AG10803 (cell line): ENCODE measurements around the gene IL17REL.

Source experiments
- DNase-seq: peaks from one replicate; pipeline ENCODE4 v3.0.0; 2010; ENCODE audit warnings: low read depth
- H3K4me3 ChIP-seq: 2 replicates; pipeline ENCODE4 v1.5.1; 2011; ENCODE audit warnings: mild to moderate bottlenecking, low read length, control low read depth
- TF ChIP-seq, protein P1 (sequence below): conservative IDR thresholded peaks from 2 replicates; pipeline ENCODE4 v1.5.1; 2011; ENCODE audit warnings: mild to moderate bottlenecking, low read length, control low read depth, inconsistent platforms

The IL17REL gene

GRCh38 chr22:49969751-49970527 is 42.6 kb downstream of the IL17REL start:
- no peak overlapping the region for H3K4me3 ChIP-seq
- TF ChIP-seq, protein P1, sequence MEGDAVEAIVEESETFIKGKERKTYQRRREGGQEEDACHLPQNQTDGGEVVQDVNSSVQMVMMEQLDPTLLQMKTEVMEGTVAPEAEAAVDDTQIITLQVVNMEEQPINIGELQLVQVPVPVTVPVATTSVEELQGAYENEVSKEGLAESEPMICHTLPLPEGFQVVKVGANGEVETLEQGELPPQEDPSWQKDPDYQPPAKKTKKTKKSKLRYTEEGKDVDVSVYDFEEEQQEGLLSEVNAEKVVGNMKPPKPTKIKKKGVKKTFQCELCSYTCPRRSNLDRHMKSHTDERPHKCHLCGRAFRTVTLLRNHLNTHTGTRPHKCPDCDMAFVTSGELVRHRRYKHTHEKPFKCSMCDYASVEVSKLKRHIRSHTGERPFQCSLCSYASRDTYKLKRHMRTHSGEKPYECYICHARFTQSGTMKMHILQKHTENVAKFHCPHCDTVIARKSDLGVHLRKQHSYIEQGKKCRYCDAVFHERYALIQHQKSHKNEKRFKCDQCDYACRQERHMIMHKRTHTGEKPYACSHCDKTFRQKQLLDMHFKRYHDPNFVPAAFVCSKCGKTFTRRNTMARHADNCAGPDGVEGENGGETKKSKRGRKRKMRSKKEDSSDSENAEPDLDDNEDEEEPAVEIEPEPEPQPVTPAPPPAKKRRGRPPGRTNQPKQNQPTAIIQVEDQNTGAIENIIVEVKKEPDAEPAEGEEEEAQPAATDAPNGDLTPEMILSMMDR = no peak
- no peak for DNase-seq

DNA sequence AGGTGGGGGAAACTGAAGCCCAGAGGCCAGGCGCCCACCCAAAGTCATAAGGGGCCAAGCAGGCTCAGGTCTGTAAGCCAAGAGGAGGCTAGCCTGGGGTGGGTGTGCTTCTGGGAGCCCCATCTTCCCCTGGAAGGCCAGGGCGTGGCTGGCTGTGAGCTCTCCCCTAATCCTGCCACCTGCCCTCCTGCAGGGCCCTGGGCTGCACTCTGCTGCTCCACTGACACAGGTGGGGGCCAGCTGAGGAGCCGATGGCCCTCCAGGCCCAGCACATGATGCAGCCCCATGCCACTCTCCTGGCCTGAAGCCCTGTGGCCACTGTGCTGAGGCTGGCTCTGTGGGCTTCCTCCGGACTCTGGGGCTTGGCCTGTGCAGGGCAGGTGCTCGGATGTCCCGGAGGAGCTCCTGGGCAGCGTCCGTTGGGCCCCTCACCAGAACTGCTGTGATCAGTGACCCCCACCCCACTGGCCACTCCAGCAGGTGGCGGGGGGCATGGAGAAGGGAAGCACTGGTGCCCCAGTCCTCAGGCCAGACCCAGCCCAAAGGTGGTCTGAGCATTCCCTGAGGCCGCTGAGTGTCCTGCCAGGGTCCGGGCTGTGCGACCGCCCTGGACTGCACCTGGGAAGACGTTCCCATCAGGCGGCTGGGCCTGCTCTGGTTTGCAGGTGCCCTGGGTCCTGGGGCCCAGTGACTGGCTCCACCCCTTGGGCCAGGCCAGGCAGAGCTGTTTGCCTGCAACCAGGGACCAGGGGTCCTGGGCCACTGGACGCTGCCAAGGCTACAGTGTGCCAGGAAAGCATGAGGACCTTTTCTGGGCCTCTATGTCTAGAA is 43.5 kb downstream of the IL17REL start:
- no peak overlapping the region for H3K4me3 ChIP-seq
- TF ChIP-seq, protein P1 = no peak
- DNase-seq = no peak

- DNase-seq = no peak
- TF ChIP-seq, protein P1 = no peak
- no peak overlapping the region for H3K4me3 ChIP-seq
Observed at GRCh38 chr22:49968313-49968830, 44.2 kb downstream of the IL17REL start.

DNA sequence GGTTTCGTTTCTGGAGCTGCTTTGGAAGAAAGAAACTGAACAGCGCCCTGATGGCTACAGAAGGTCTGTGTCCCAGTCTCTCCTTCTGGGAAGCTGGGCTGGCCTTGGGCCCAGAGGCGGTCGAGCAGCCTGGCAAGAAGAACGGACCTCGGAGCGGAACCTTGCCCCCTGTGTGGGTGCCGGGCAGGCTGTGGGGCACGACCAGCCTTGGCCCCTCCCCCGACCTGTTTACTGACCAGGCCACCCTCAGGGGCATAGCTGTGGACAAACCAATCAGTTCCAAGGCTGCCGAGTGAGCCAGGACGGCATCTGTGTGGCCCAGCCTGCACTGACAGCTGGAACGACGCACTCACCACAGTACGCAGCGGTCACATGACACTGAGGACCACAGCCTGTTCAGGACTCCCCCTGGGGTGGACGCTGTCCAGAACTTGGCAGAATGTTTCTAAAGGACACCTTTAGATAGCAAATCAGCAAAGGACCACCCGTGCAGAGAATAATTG is 44.8 kb downstream of the IL17REL start:
- H3K4me3 ChIP-seq = no peak overlapping the region
- DNase-seq = peak; percentile 10
- TF ChIP-seq, protein P1 = no peak

GRCh38 chr22:49966774-49967705 is 45.5 kb downstream of the IL17REL start:
- TF ChIP-seq, protein P1 = no peak
- H3K4me3 ChIP-seq = no peak overlapping the region
- peak; percentile 59 for DNase-seq

- TF ChIP-seq, protein P1 = no peak
- no peak overlapping the region for H3K4me3 ChIP-seq
- DNase-seq = no peak
Observed at GRCh38 chr22:49966041-49966773, 46.4 kb downstream of the IL17REL start.
